Pancreas (tissue), 10 donors: Measurements from ENCODE around the gene AP1G2. TPM values are rescaled to one million over a fixed set of nuclear protein-coding genes. Genes with fewer than 3 reads are reported as not detected.

ENCODE experiments used
- ATAC-seq, 4 donors: fragments of 200-7000 bp; cut with Tn5 transposase; one replicate each; pipeline versions ENCODE4 v1.8.0 to v1.9.1; 2020; ENCODE audit warnings: mild to moderate bottlenecking in 4 of 4, moderate library complexity in 4 of 4
- DNase-seq, 6 donors: peaks; one replicate each; pipeline ENCODE4 v3.0.0-alpha.2; 2020
- FAIRE-seq: peaks from 2 replicates; lab custom pipeline; 2012; peaks lifted over from hg19 to GRCh38; lab: Jason Lieb, UNC
- H3K27ac ChIP-seq, 4 donors: fragments of 200-600 bp; sonication (generic); 1 replicate in 3 of 4; 2 replicates in 1 of 4; pipeline versions ENCODE4 v1.5.0 to v1.8.0; 2020
- H3K27me3 ChIP-seq, 4 donors: fragments of 200-600 bp; one replicate each; pipeline ENCODE4 v1.8.0; 2021
- H3K36me3 ChIP-seq, 3 donors: fragments of 200-600 bp; sonication (generic) in 1 of 3; one replicate each; pipeline versions ENCODE4 v1.5.0 to v1.8.0; 2020 to 2021
- H3K4me1 ChIP-seq, 3 donors: fragments of 200-600 bp; one replicate each; pipeline ENCODE4 v1.8.0; 2021
- H3K4me3 ChIP-seq, 4 donors: fragments of 200-600 bp; sonication (generic) in 2 of 4; one replicate each; pipeline versions ENCODE4 v1.5.0 to v1.8.0; 2020 to 2021
- H3K9me3 ChIP-seq, 4 donors: fragments of 200-600 bp; one replicate each; pipeline ENCODE4 v1.8.0; 2021
- CTCF ChIP-seq, 4 donors: fragments of 200-600 bp; sonication (generic) in 3 of 4; IDR thresholded peaks; one replicate each; pipeline versions ENCODE4 v1.5.0 to v1.8.0; 2021; ENCODE audit warnings: antibody characterized with exemption in 4 of 4
- WGBS, 2 donors: extraction: QIAGEN DNeasy Blood & Tissue Kit; methylation state at CpG; one replicate each; pipeline ENCODE4 v1.1.7; 2013; 5-methylcytosine and 5-hydroxymethylcytosine counted together
- intact Hi-C, 3 donors: fragments of 100-400 bp; cut with DNase I; formaldehyde crosslinking; loops; one replicate each; pipeline versions ENCODE4 v1.11.1 to v1.14.2; 2022
- polyA plus RNA-seq, 2 donors: library from polyadenylated mRNA; stranded (reverse); fragments of 200-250 nt; gene quantifications; one replicate each; pipeline ENCODE4 v1.2.3, GENCODE V29; 2013
- total RNA-seq, 6 donors: library from RNA; stranded (reverse); fragmentation: NEBNext Ultra II Directional in 4 of 6; extraction: Animal tissue kit (Norgen Biotek cat#: 25700) in 4 of 6; gene quantifications; one replicate each; pipeline versions ENCODE4 v1.2.1 to v1.2.4, GENCODE V29; 2021 to 2023
- donor health status: healthy with polysubstance abuse.
- donor health status: DM: no; HTN: no; CAD: no; lungs with moderate emphysema.
- donor health status: DM: no; HTN: no; CAD: no.
- donor health status: control.
- donor health status: control.
- donor health status: Bipolar disorder and iron deficiency.
- donor health status: DM: yes; HTN: yes; CAD: no.
- donor health status: DM: no; HTN: no; CAD: no.
- donor health status: DM: no; HTN: no; CAD: no.
- donor health status: DM: yes; HTN: yes; CAD: no.

AP1G2 gene
- total and polyA plus RNA-seq, 8 donors = 57.4 to 392 (median 85.3) TPM

DNA sequence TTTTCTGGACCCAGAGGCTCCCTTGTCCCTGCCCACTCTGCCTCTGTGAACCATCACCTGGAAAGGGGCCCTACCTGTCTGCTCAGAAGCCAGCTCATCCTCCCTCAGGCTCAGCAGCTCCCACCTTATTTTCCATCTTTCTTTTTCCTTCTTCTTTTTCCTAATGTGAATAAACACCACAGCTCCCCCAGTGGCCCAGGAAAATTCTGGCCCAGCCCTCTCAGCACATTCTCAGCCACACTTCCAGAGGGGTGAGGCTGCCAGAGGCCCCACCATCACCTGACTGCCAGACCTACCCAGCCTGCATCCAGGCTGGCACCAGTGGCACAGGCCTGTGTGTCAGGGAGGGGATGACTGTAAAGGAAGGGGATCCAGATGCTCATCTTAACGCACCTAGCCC, 39.0 kb downstream of the AP1G2 start:
- WGBS, 2 donors = 83 to 88% methylated on average over 1 of the region's 1 CpG
- H3K27ac ChIP-seq = no peak overlapping the region
- FAIRE-seq = no peak
- no peaks in the 10 kb centered on the region for H3K27me3 ChIP-seq
- TF ChIP-seq CTCF (IDR thresholded peaks at IDR 0.05) = no peak
- no peak overlapping the region for H3K4me3 ChIP-seq
- ATAC-seq = no peak
- no peaks in the 10 kb centered on the region for H3K36me3 ChIP-seq
- H3K9me3 ChIP-seq = no peaks in the 10 kb centered on the region
- intact Hi-C loops = no loop called here
- H3K4me1 ChIP-seq = no peaks in the 10 kb centered on the region
- no peak for DNase-seq

GRCh38 chr14:23525611-23526010, 42.0 kb downstream of the AP1G2 start:
- Histone ChIP-seq H3K27ac (no peak overlapping the region), H3K27me3 (no peaks in the 10 kb centered on the region), H3K4me3 (no peak overlapping the region), H3K36me3 (no peaks in the 10 kb centered on the region), H3K4me1 (no peaks in the 10 kb centered on the region), H3K9me3 (no peaks in the 10 kb centered on the region)
- ATAC-seq (no peak), DNase-seq (no peak), FAIRE-seq (no peak)
- intact Hi-C loops = no loop called here
- TF ChIP-seq CTCF (IDR thresholded peaks at IDR 0.05) = no peak
- 80 to 81% methylated on average over 7 to 8 of the region's 8 CpGs for WGBS, 2 donors

DNA sequence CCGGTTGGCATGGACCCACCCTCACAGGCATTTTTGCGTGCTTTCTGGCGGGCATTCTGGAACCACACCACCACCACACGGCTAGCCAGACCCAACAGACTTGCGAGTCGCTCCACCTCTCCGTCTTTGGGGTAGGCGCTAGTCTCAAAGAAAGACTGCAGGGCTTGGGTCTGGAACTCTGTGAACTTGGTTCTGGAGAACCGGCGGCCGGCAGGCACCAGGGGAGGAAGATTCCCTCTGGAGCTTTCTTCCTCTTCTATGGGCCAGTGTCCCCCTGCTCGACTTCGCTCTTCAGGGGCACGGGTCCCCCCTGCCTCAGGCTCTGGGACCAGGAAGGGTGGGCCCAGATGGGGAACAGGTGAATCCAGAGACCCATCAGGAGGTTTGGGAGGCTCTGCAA, 42.6 kb downstream of the AP1G2 start:
- intact Hi-C loops = no loop called here
- 88 to 94% methylated on average over 14 of the region's 14 CpGs for WGBS, 2 donors
- Histone ChIP-seq H3K27ac (no peak overlapping the region), H3K27me3 (no peaks in the 10 kb centered on the region), H3K4me1 (no peaks in the 10 kb centered on the region), H3K36me3 (no peaks in the 10 kb centered on the region), H3K9me3 (no peaks in the 10 kb centered on the region), H3K4me3 (no peak overlapping the region)
- ATAC-seq (no peak), DNase-seq (no peak), FAIRE-seq (no peak)
- no peak for TF ChIP-seq CTCF (IDR thresholded peaks at IDR 0.05)

DNA sequence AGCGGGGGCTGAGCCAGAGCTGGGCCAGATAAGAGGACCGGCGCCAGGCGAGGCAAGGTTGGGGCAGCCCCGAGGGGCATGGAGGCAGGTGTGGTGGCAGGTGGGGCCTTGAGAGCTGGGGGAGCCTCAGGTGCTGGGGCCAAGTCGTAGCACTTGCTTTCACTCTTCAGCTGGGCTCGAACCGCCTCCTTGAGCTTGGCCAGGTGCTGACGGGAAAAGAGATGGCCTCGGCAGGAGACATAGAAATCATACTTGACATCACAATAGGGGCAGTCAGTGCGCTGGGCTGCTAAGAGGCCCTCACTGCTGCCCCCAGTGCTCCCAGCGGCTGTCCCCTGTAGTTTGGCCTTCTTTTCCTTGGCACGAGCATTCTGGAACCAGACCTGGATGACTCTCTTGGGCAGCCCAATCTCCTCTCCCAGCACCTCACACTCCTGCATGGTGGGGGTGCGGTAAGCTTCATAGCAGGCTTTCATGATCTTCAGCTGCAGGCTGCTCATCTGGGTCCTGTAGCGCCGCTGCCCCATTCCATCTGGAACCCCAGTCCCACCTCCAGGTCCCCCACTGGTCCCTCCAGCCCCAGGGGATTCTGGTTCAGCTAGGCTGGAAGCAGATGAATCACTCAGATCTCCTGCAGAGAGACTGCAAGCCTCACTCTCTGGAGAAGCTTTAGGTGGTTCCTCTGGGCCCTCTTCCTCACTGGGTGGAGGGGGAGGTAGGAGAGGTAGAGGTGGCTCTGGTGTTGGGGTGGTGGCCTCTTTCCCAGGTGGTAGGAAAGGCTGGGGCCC, 44.2 kb downstream of the AP1G2 start:
- no peak for TF ChIP-seq CTCF (IDR thresholded peaks at IDR 0.05)
- no peak for ATAC-seq
- WGBS, 2 donors = 89 to 94% methylated on average over 16 of the region's 16 CpGs
- no peaks in the 10 kb centered on the region for H3K36me3 ChIP-seq
- H3K4me3 ChIP-seq = no peak overlapping the region
- no peak for FAIRE-seq
- intact Hi-C loops = no loop called here
- DNase-seq = no peak
- H3K9me3 ChIP-seq = no peaks in the 10 kb centered on the region
- no peaks in the 10 kb centered on the region for H3K4me1 ChIP-seq
- no peak overlapping the region for H3K27ac ChIP-seq
- H3K27me3 ChIP-seq = no peaks in the 10 kb centered on the region

- Histone ChIP-seq H3K27me3 (no peaks in the 10 kb centered on the region), H3K4me3 (no peak overlapping the region), H3K4me1 (no peaks in the 10 kb centered on the region), H3K9me3 (no peaks in the 10 kb centered on the region), H3K36me3 (no peaks in the 10 kb centered on the region), H3K27ac (no peak overlapping the region)
- WGBS, 2 donors = 86 to 90% methylated on average over 9 of the region's 9 CpGs
- FAIRE-seq (no peak), DNase-seq (no peak), ATAC-seq (no peak)
- intact Hi-C loops = no loop called here
- no peak for TF ChIP-seq CTCF (IDR thresholded peaks at IDR 0.05)
These were observed 44.9 kb downstream of the AP1G2 start for GRCh38 chr14:23522643-23523198.
